Colon (tissue), 2 donors: ENCODE measurements around the gene KCTD19.

Experiments
- FAIRE-seq: peaks from 2 replicates; lab custom pipeline; 2012; peaks lifted over from hg19 to GRCh38; lab: Jason Lieb, UNC
- donor health status: control.
- donor health status: control.

The KCTD19 gene

DNA sequence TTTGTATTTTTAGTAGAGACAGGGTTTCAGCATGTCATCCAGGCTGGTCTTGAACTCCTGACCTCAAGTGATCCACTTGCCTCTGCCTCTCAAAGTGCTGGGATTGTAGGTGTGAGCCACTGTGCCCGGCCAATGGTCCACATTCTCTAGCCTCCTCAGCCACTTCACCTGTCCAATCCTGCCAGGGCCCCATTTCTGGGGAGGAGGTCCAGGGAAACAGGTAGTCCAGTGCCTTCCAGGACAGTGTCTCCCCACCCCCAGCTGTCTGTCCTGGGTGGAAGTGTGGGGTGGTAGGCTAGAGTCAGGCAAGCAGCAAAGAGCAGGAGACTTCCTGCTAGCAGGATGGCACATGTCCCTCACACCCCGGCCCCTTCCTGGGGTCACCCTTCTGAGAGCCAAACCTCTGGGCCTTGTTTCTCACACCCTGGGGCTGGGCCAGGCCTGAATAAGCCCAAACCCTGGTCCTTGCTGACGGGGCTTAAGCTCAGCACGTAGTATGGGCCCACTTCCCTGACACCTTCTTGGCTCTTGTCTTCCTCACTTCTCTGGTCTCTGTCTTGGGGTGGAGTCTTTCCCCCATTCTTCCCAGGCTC lies 84.3 kb downstream of the KCTD19 start:
- no peak for FAIRE-seq

DNA sequence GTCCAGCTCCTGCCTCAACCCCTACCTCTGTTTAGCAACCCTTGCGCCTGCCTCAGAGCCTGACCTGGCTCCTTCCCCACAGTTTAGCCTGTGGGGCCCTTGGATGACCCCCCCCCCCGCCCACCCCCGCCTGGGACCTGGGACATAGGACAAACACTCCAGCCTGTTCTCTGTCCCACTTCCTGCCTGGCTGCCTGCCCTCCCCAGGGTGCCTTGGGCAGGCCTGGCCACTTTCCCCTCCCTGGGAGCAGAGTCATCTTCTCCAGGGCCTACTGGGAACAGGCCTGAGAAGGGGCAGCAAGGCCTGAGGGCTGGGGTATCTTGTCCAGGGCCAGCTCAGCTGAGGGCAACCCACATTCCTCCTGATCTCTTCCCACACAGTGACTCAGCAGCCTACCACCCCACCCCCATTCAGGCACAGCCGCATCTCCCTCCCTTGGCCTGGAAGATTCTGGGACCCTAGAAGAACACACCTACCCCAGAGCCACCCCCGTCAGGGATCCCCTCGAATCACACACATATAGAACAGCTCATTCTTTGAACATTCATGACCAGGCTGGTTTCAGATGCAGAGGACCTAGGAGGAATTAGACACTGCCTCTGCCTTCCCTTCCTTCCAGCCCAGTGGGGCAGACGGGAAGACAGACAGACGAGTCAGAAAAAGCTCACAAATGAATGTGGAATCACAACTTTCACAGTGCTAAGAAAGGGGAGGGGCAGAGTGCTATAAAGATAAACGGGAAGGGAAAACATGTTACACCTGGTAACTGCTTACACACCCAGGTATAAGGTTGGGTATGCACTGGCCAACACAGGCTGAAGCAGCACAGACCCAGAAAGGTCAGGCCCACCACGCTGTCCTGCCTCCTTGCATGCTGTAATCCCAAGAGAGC lies 85.3 kb downstream of the KCTD19 start:
- no peak for FAIRE-seq

DNA sequence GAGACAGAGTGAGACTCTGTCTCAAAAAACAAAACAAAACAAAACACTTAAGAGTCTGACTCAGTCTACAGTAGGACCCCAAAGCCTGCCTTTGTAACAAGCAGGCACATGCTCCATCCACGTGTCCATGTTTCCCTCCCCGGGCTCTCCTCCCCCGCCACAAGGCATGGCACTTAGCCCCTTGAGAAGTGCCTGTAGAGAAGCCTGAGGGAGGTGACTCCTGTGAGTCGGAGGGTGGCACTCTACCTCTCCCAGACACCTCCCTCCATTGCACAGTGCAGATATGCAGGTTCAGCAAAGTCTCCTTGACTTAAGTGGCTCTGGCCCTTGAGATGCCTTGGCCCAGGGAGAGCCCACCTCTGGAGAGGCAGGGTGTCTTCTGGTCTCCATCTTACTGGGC lies 86.0 kb downstream of the KCTD19 start:
- no peak for FAIRE-seq
